CD4-positive, alpha-beta T cell (primary cell): ENCODE results near the gene ADCY4. TPM values are rescaled to one million over a fixed set of nuclear protein-coding genes. Genes with fewer than 3 reads are reported as not detected.

Source experiments
- ATAC-seq: fragments of 200-7000 bp; cut with Tn5 transposase; one replicate; pipeline ENCODE4 v1.10.0; 2022; ENCODE audit warnings: mild to moderate bottlenecking; ENCODE audit not compliant: poor library complexity
- CTCF ChIA-PET: fragments of 350-600 bp; sonication (Branson Sonifier 250); formaldehyde crosslinking; loops from one replicate; lab custom pipeline; 2021; ENCODE audit warnings: antibody characterized with exemption, inconsistent platforms; lab: Charles Lee
- POLR2A ChIA-PET: fragments of 350-600 bp; sonication (Branson Sonifier 250); formaldehyde crosslinking; loops from one replicate; lab custom pipeline; 2021; ENCODE audit warnings: antibody characterized with exemption, inconsistent platforms; lab: Charles Lee
- DNase-seq, 14 experiments: peaks; one replicate each; pipeline ENCODE4 v3.0.0-alpha.2; 2013 to 2020; ENCODE audit warnings: mixed read lengths in 2 of 14
- H3K27ac ChIP-seq, 2 donors: one replicate each; pipeline versions ENCODE4 v1.5.1 to v1.7.0; 2013; ENCODE audit warnings: low read length in 2 of 2, low read depth in 1 of 2, mild to moderate bottlenecking in 1 of 2
- H3K27me3 ChIP-seq, 2 experiments: 1 replicate in 1 of 2; 2 replicates in 1 of 2; pipeline versions ENCODE4 v1.6.1 to v1.7.0; 2013; ENCODE audit warnings: low read length in 2 of 2, control low read depth in 1 of 2, mild to moderate bottlenecking in 1 of 2, moderate library complexity in 1 of 2; ENCODE audit not compliant: insufficient read depth in 2 of 2, control insufficient read depth in 1 of 2
- H3K36me3 ChIP-seq: one replicate; pipeline ENCODE4 v1.6.1; 2013; ENCODE audit warnings: low read length, control low read depth; ENCODE audit not compliant: insufficient read depth
- H3K4me1 ChIP-seq: one replicate; pipeline ENCODE4 v1.6.1; 2013; ENCODE audit warnings: low read length, control low read depth; ENCODE audit not compliant: insufficient read depth
- H3K4me3 ChIP-seq: one replicate; pipeline ENCODE4 v1.5.1; 2013; ENCODE audit warnings: mild to moderate bottlenecking, low read length, moderate library complexity
- H3K9me3 ChIP-seq, 2 experiments: 1 replicate in 1 of 2; 2 replicates in 1 of 2; pipeline versions ENCODE4 v1.6.1 to v1.7.0; 2013; ENCODE audit warnings: low read length in 2 of 2, mild to moderate bottlenecking in 2 of 2, control low read depth in 1 of 2, moderate library complexity in 1 of 2; ENCODE audit not compliant: control insufficient read depth in 1 of 2, insufficient read depth in 1 of 2
- H3K27ac Mint-ChIP-seq: one replicate; pipeline ENCODE4 v1.8.0; 2020; ENCODE audit warnings: mixed read lengths
- H3K27me3 Mint-ChIP-seq: one replicate; pipeline ENCODE4 v1.8.0; 2021; ENCODE audit warnings: mixed read lengths
- H3K36me3 Mint-ChIP-seq: one replicate; pipeline ENCODE4 v1.8.0; 2021; ENCODE audit warnings: low read depth, mixed read lengths
- H3K4me1 Mint-ChIP-seq: one replicate; pipeline ENCODE4 v1.8.0; 2021; ENCODE audit warnings: low read depth, mixed read lengths
- H3K4me3 Mint-ChIP-seq: one replicate; pipeline ENCODE4 v1.8.0; 2020; ENCODE audit warnings: mild to moderate bottlenecking, mixed read lengths
- H3K9me3 Mint-ChIP-seq: one replicate; pipeline ENCODE4 v1.8.0; 2020; ENCODE audit warnings: mixed read lengths
- intact Hi-C, 2 experiments: fragments of 100-400 bp; cut with DNase I in 1 of 2; cut with micrococcal nuclease in 1 of 2; formaldehyde crosslinking; loops; one replicate each; pipeline versions ENCODE4 v1.15.1 to v1.9.0; 2023 to 2025; cut with DNase I, micrococcal nuclease
- total RNA-seq, 174 experiments: library from RNA in 2 of 174; stranded (reverse) in 2 of 174; gene quantifications; one replicate each; pipeline ENCODE4 v1.2.3 and lab custom pipeline; 2021 to 2026
- TF ChIP-seq, protein P1 (sequence below): fragments of 200-600 bp; IDR thresholded peaks from one replicate; pipeline ENCODE4 v1.8.0; 2022; ENCODE audit warnings: antibody characterized with exemption, mild to moderate bottlenecking

The ADCY4 gene
- total RNA-seq, 2 experiments from 2014 or later: 4.7 to 5.9 TPM

DNA sequence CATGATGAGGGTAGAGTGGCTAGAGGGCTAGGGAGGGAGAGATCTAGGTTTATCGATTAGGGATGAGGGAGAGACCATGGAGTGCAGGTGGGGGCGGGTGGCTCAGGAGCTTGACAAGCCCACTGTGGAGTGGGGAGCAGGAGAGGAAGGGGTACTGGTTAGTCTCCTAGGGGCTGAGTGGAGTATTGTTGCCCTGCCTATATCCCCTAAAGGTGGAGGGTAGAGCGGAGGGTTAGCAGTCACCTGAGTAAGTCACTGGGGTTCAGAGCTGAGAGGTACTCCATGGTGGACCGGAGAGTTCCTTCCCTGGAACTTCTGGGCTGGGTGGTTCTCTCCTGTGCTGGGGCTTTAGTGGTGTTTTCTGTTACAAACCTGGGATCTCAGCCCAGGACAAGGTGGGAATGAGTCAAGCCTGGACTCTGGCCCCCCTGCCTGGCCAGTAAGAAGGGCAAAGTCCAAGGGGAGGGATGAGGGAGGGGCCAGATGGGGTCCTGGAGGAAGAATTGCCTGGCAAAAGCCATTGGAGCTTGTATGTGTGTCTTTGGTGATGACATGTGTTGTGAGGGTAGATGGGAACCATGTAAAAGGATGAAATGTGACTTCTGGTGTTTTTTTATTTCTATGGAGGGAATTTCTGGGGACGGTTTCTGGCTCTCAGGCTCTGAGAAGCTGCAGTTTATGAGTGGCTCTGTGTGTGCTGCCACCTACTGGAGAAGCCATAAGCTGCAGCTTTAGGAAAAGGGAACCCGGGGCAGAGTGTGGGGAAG, 27.1 kb downstream of the ADCY4 start, which contains the start of gene CIDEB:
Gene CIDEB, minus strand, starts transcription at position 403 of the 767 bp plus-strand sequence. Its CDS starts 119 bp downstream, at position 284.
- intact Hi-C loops: no loop called here
- peaks cover 54% of the 10 kb centered on the region for H3K36me3 ChIP-seq
- CTCF ChIA-PET: interaction anchor here (0.7 to 4.9 kb wide), 24 partner anchors 8 to 164 kb away, joined by 3 to 67 read pairs (median 4); partner anchors contain the start of genes CHMP4A, DHRS1, NOP9 and RABGGTA
- no peak within 1 kb of the TSS for H3K27ac ChIP-seq
- TF ChIP-seq, protein P1, sequence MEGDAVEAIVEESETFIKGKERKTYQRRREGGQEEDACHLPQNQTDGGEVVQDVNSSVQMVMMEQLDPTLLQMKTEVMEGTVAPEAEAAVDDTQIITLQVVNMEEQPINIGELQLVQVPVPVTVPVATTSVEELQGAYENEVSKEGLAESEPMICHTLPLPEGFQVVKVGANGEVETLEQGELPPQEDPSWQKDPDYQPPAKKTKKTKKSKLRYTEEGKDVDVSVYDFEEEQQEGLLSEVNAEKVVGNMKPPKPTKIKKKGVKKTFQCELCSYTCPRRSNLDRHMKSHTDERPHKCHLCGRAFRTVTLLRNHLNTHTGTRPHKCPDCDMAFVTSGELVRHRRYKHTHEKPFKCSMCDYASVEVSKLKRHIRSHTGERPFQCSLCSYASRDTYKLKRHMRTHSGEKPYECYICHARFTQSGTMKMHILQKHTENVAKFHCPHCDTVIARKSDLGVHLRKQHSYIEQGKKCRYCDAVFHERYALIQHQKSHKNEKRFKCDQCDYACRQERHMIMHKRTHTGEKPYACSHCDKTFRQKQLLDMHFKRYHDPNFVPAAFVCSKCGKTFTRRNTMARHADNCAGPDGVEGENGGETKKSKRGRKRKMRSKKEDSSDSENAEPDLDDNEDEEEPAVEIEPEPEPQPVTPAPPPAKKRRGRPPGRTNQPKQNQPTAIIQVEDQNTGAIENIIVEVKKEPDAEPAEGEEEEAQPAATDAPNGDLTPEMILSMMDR: peak; percentile 92
- H3K4me1 ChIP-seq: peaks cover 48% of the 10 kb centered on the region
- peaks cover 60% of the 10 kb centered on the region for H3K36me3 Mint-ChIP-seq
- ATAC-seq (peak; percentile 21), DNase-seq (peak in 13 of 14 experiments; percentile 36 to 83 (median 50))
- H3K4me3 Mint-ChIP-seq: peak within 1 kb of the TSS; percentile 54
- H3K4me3 ChIP-seq: no peak within 1 kb of the TSS
- POLR2A ChIA-PET: interaction anchor here (0.7 to 5.5 kb wide), 14 partner anchors 8 to 249 kb away, joined by 3 to 52 read pairs (median 4); partner anchors contain the start of genes CBLN3, DCAF11, DHRS1 and IPO4
- H3K27ac Mint-ChIP-seq: peak within 1 kb of the TSS; percentile 76
- H3K9me3 Mint-ChIP-seq: no peaks in the 10 kb centered on the region
- H3K27me3 ChIP-seq: no peaks in the 10 kb centered on the region
- no peaks in the 10 kb centered on the region for H3K9me3 ChIP-seq
- H3K27me3 Mint-ChIP-seq: no peaks in the 10 kb centered on the region
- H3K4me1 Mint-ChIP-seq: peaks cover 52% of the 10 kb centered on the region

DNA sequence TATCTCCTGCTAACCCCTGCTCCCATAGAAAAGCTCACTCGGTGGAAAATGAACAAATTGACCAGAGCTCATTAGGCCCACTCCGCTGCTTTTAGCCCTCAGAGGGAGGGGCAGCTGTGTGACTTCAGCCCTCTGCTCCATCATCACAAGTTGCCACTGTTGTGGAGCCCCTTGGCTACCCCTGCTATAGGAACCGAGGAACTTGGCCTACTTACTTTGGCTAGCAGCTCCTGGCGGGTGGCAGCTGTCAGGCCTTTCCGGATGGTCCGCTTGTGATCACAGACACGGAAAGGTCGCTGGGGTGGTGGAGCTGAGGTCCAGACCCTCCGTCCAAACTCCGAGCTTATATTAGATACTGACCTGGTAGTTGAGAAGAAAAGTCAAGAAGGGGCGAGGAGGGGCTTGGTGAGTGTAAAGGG, 27.7 kb downstream of the ADCY4 start:
- H3K4me3 ChIP-seq: no peak overlapping the region
- Mint-ChIP-seq H3K27me3 (no peaks in the 10 kb centered on the region), H3K4me3 (no peak overlapping the region), H3K27ac (no peak overlapping the region), H3K4me1 (peaks cover 50% of the 10 kb centered on the region), H3K9me3 (no peaks in the 10 kb centered on the region), H3K36me3 (peaks cover 66% of the 10 kb centered on the region)
- ChIA-PET CTCF (interaction anchor here (1.0 to 4.9 kb wide), 11 partner anchors 8 to 129 kb away, joined by 3 to 67 read pairs (median 8); partner anchors contain the start of genes CHMP4A, DHRS1, NOP9 and RABGGTA), POLR2A (interaction anchor here (1.3 to 5.5 kb wide), 4 partner anchors 7 to 192 kb away, joined by 3 to 52 read pairs (median 10); partner anchors contain the start of genes DCAF11, DHRS1, NOP9 and NRL)
- no peaks in the 10 kb centered on the region for H3K27me3 ChIP-seq
- intact Hi-C loops: no loop called here
- peaks cover 60% of the 10 kb centered on the region for H3K36me3 ChIP-seq
- DNase-seq (no peak), ATAC-seq (no peak)
- TF ChIP-seq, protein P1: no peak
- H3K4me1 ChIP-seq: peaks cover 47% of the 10 kb centered on the region
- no peaks in the 10 kb centered on the region for H3K9me3 ChIP-seq
- no peak overlapping the region for H3K27ac ChIP-seq

GRCh38 chr14:24304019-24304387, 30.9 kb downstream of the ADCY4 start:
- Histone ChIP-seq H3K9me3 (no peaks in the 10 kb centered on the region), H3K27me3 (no peaks in the 10 kb centered on the region), H3K4me1 (peaks cover 45% of the 10 kb centered on the region), H3K27ac (no peak overlapping the region), H3K36me3 (peaks cover 73% of the 10 kb centered on the region), H3K4me3 (no peak overlapping the region)
- Mint-ChIP-seq H3K36me3 (peaks cover 91% of the 10 kb centered on the region), H3K27me3 (no peaks in the 10 kb centered on the region), H3K4me3 (no peak overlapping the region), H3K4me1 (peaks cover 55% of the 10 kb centered on the region), H3K27ac (no peak overlapping the region), H3K9me3 (no peaks in the 10 kb centered on the region)
- intact Hi-C loops: no loop called here
- ATAC-seq (no peak), DNase-seq (no peak)
- ChIA-PET POLR2A (interaction anchor here (0.6 to 1.4 kb wide), 2 partner anchors 61 to 1030 kb away, joined by 3 to 4 read pairs; partner anchors contain the start of gene TINF2), CTCF (interaction anchor here (1.2 to 1.4 kb wide), 2 partner anchors 30 to 88 kb away, joined by 3 read pairs; partner anchors contain the start of gene MDP1)
- TF ChIP-seq, protein P1: no peak
